Measurements from ENCODE around the gene DOCK9.

The DOCK9 gene

GRCh38 chr13:98873377-98874028 is 104.4 kb downstream of the DOCK9 start:
- Histone ChIP-seq H3K9me3 (ENCODE audit: insufficient read depth, low read depth, low read length) (peaks cover 10% of the 10 kb centered on the region; the same call in 1 of the 2 replicates), H3K4me1 (ENCODE audit: insufficient read depth, low read length) (peaks cover 23% of the 10 kb centered on the region), H3K36me3 (ENCODE audit: insufficient read depth, low read depth, low read length) (no peaks in the 10 kb centered on the region), H3K27ac (ENCODE audit: low read length) (no peak overlapping the region), H3K4me3 (ENCODE audit: low read length) (no peak overlapping the region), H3K9ac (ENCODE audit: low read depth, low read length) (no peak overlapping the region), H3K27me3 (ENCODE audit: insufficient read depth, low read length) (no peaks in the 10 kb centered on the region)

- Histone ChIP-seq H3K36me3 (ENCODE audit: insufficient read depth, low read depth, low read length) (no peaks in the 10 kb centered on the region), H3K4me3 (ENCODE audit: low read length) (no peak overlapping the region), H3K9ac (ENCODE audit: low read depth, low read length) (no peak overlapping the region), H3K4me1 (ENCODE audit: insufficient read depth, low read length) (peaks cover 20% of the 10 kb centered on the region), H3K27me3 (ENCODE audit: insufficient read depth, low read length) (no peaks in the 10 kb centered on the region), H3K9me3 (ENCODE audit: insufficient read depth, low read depth, low read length) (peaks cover 10% of the 10 kb centered on the region; the same call in 1 of the 2 replicates), H3K27ac (ENCODE audit: low read length) (no peak overlapping the region)
Observed at GRCh38 chr13:98871727-98872126, 106.1 kb downstream of the DOCK9 start.

- H3K9me3 ChIP-seq (ENCODE audit: insufficient read depth, low read depth, low read length), result peaks cover 10% of the 10 kb centered on the region; the same call in 1 of the 2 replicates
- H3K4me1 ChIP-seq (ENCODE audit: insufficient read depth, low read length), result 0 out of 2 replicates have a peak, but pooled peaks cover 4% of the 10 kb centered on the region
- H3K36me3 ChIP-seq (ENCODE audit: insufficient read depth, low read depth, low read length), result no peaks in the 10 kb centered on the region
- H3K4me3 ChIP-seq (ENCODE audit: low read length), result no peak overlapping the region
- H3K27me3 ChIP-seq (ENCODE audit: insufficient read depth, low read length), result no peaks in the 10 kb centered on the region
- H3K9ac ChIP-seq (ENCODE audit: low read depth, low read length), result no peak overlapping the region
- H3K27ac ChIP-seq (ENCODE audit: low read length), result no peak overlapping the region
Observed at GRCh38 chr13:98869408-98870090, 108.3 kb downstream of the DOCK9 start.

- Histone ChIP-seq H3K27me3 (ENCODE audit: insufficient read depth, low read length) (no peaks in the 10 kb centered on the region), H3K9me3 (ENCODE audit: insufficient read depth, low read depth, low read length) (peaks cover 10% of the 10 kb centered on the region; the same call in 1 of the 2 replicates), H3K27ac (ENCODE audit: low read length) (no peak overlapping the region), H3K36me3 (ENCODE audit: insufficient read depth, low read depth, low read length) (no peaks in the 10 kb centered on the region), H3K4me1 (ENCODE audit: insufficient read depth, low read length) (no peaks in the 10 kb centered on the region), H3K4me3 (ENCODE audit: low read length) (no peak overlapping the region), H3K9ac (ENCODE audit: low read depth, low read length) (no peak overlapping the region)
Observed at GRCh38 chr13:98868932-98869331, 108.9 kb downstream of the DOCK9 start.

- H3K4me3 ChIP-seq (ENCODE audit: low read length), result no peak overlapping the region
- no peaks in the 10 kb centered on the region for H3K9me3 ChIP-seq (ENCODE audit: insufficient read depth, low read depth, low read length)
- peaks cover 2% of the 10 kb centered on the region; the same call in 1 of the 2 replicates for H3K36me3 ChIP-seq (ENCODE audit: insufficient read depth, low read depth, low read length)
- H3K27me3 ChIP-seq (ENCODE audit: insufficient read depth, low read length), result no peaks in the 10 kb centered on the region
- no peak overlapping the region for H3K9ac ChIP-seq (ENCODE audit: low read depth, low read length)
- H3K4me1 ChIP-seq (ENCODE audit: insufficient read depth, low read length), result no peaks in the 10 kb centered on the region
- H3K27ac ChIP-seq (ENCODE audit: low read length), result no peak overlapping the region
Observed at GRCh38 chr13:98866882-98867281, 111.0 kb downstream of the DOCK9 start.

- Histone ChIP-seq H3K4me1 (ENCODE audit: insufficient read depth, low read length) (no peaks in the 10 kb centered on the region), H3K9ac (ENCODE audit: low read depth, low read length) (no peak overlapping the region), H3K27ac (ENCODE audit: low read length) (no peak overlapping the region), H3K36me3 (ENCODE audit: insufficient read depth, low read depth, low read length) (peaks cover 8% of the 10 kb centered on the region; the same call in 1 of the 2 replicates), H3K4me3 (ENCODE audit: low read length) (no peak overlapping the region), H3K27me3 (ENCODE audit: insufficient read depth, low read length) (no peaks in the 10 kb centered on the region), H3K9me3 (ENCODE audit: insufficient read depth, low read depth, low read length) (no peaks in the 10 kb centered on the region)
Observed at GRCh38 chr13:98860491-98860890, 117.4 kb downstream of the DOCK9 start.

- H3K9me3 ChIP-seq (ENCODE audit: insufficient read depth, low read depth, low read length), result no peaks in the 10 kb centered on the region
- H3K27ac ChIP-seq (ENCODE audit: low read length), result no peak overlapping the region
- H3K36me3 ChIP-seq (ENCODE audit: insufficient read depth, low read depth, low read length), result peaks cover 8% of the 10 kb centered on the region; the same call in 1 of the 2 replicates
- H3K27me3 ChIP-seq (ENCODE audit: insufficient read depth, low read length), result no peaks in the 10 kb centered on the region
- no peak overlapping the region for H3K4me3 ChIP-seq (ENCODE audit: low read length)
- H3K4me1 ChIP-seq (ENCODE audit: insufficient read depth, low read length), result no peaks in the 10 kb centered on the region
- H3K9ac ChIP-seq (ENCODE audit: low read depth, low read length), result no peak overlapping the region
Observed at GRCh38 chr13:98858191-98858590, 119.7 kb downstream of the DOCK9 start.

GRCh38 chr13:98856983-98857382 is 120.9 kb downstream of the DOCK9 start:
- no peaks in the 10 kb centered on the region for H3K4me1 ChIP-seq (ENCODE audit: insufficient read depth, low read length)
- H3K4me3 ChIP-seq (ENCODE audit: low read length), result no peak overlapping the region
- H3K27ac ChIP-seq (ENCODE audit: low read length), result no peak overlapping the region
- peaks cover 7% of the 10 kb centered on the region; the same call in 1 of the 2 replicates for H3K36me3 ChIP-seq (ENCODE audit: insufficient read depth, low read depth, low read length)
- no peaks in the 10 kb centered on the region for H3K27me3 ChIP-seq (ENCODE audit: insufficient read depth, low read length)
- no peaks in the 10 kb centered on the region for H3K9me3 ChIP-seq (ENCODE audit: insufficient read depth, low read depth, low read length)
- no peak overlapping the region for H3K9ac ChIP-seq (ENCODE audit: low read depth, low read length)

GRCh38 chr13:98854448-98854847 is 123.4 kb downstream of the DOCK9 start:
- no peaks in the 10 kb centered on the region for H3K36me3 ChIP-seq (ENCODE audit: insufficient read depth, low read depth, low read length)
- H3K9me3 ChIP-seq (ENCODE audit: insufficient read depth, low read depth, low read length), result no peaks in the 10 kb centered on the region
- no peak overlapping the region for H3K9ac ChIP-seq (ENCODE audit: low read depth, low read length)
- H3K27ac ChIP-seq (ENCODE audit: low read length), result no peak overlapping the region
- H3K4me1 ChIP-seq (ENCODE audit: insufficient read depth, low read length), result no peaks in the 10 kb centered on the region
- no peaks in the 10 kb centered on the region for H3K27me3 ChIP-seq (ENCODE audit: insufficient read depth, low read length)
- H3K4me3 ChIP-seq (ENCODE audit: low read length), result no peak overlapping the region

GRCh38 chr13:98853771-98854221 is 124.1 kb downstream of the DOCK9 start:
- Histone ChIP-seq H3K27me3 (ENCODE audit: insufficient read depth, low read length) (no peaks in the 10 kb centered on the region), H3K36me3 (ENCODE audit: insufficient read depth, low read depth, low read length) (no peaks in the 10 kb centered on the region), H3K27ac (ENCODE audit: low read length) (no peak overlapping the region), H3K9ac (ENCODE audit: low read depth, low read length) (no peak overlapping the region), H3K4me1 (ENCODE audit: insufficient read depth, low read length) (no peaks in the 10 kb centered on the region), H3K9me3 (ENCODE audit: insufficient read depth, low read depth, low read length) (no peaks in the 10 kb centered on the region), H3K4me3 (ENCODE audit: low read length) (no peak overlapping the region)

- Histone ChIP-seq H3K4me1 (ENCODE audit: insufficient read depth, low read length) (0 out of 2 replicates have a peak, but pooled peaks cover 2% of the 10 kb centered on the region), H3K36me3 (ENCODE audit: insufficient read depth, low read depth, low read length) (no peaks in the 10 kb centered on the region), H3K4me3 (ENCODE audit: low read length) (no peak overlapping the region), H3K9me3 (ENCODE audit: insufficient read depth, low read depth, low read length) (no peaks in the 10 kb centered on the region), H3K27ac (ENCODE audit: low read length) (no peak overlapping the region), H3K9ac (ENCODE audit: low read depth, low read length) (no peak overlapping the region), H3K27me3 (ENCODE audit: insufficient read depth, low read length) (no peaks in the 10 kb centered on the region)
Observed at GRCh38 chr13:98851276-98851675, 126.6 kb downstream of the DOCK9 start.

GRCh38 chr13:98848746-98849145 is 129.1 kb downstream of the DOCK9 start:
- Histone ChIP-seq H3K9ac (ENCODE audit: low read depth, low read length) (no peak overlapping the region), H3K4me3 (ENCODE audit: low read length) (no peak overlapping the region), H3K36me3 (ENCODE audit: insufficient read depth, low read depth, low read length) (no peaks in the 10 kb centered on the region), H3K4me1 (ENCODE audit: insufficient read depth, low read length) (0 out of 2 replicates have a peak, but pooled peaks cover 2% of the 10 kb centered on the region), H3K27ac (ENCODE audit: low read length) (no peak overlapping the region), H3K27me3 (ENCODE audit: insufficient read depth, low read length) (no peaks in the 10 kb centered on the region), H3K9me3 (ENCODE audit: insufficient read depth, low read depth, low read length) (no peaks in the 10 kb centered on the region)
